COLO668 (cell line): ENCODE results near the gene TXNDC17.
A peak's percentile ranks its signal among the peaks of the same experiment; 100 is the strongest.
"Not testable (repeated sequence)": the region's sequence is repeated elsewhere in the genome, so short reads cannot be mapped to it uniquely, and the experiment has no call there.

Experiments
- DNase-seq: peaks from one replicate; lab custom pipeline; 2025; ENCODE audit not compliant: unreplicated experiment; lab: John Stamatoyannopoulos, UW

TXNDC17 gene

GRCh38 chr17:6636616-6637457, 4.0 kb upstream of the TXNDC17 start:
- no peak for DNase-seq

GRCh38 chr17:6637458-6637840, 3.4 kb upstream of the TXNDC17 start:
- DNase-seq, result no peak

GRCh38 chr17:6638046-6638908, 2.6 kb upstream of the TXNDC17 start:
- no peak for DNase-seq

- no peak for DNase-seq
Observed at GRCh38 chr17:6639014-6639585, 1.8 kb upstream of the TXNDC17 start.

- peak; percentile 37 for DNase-seq
Observed at GRCh38 chr17:6639586-6640535, 999 bp upstream of the TXNDC17 start.

- DNase-seq, result peak; percentile 9
Observed at GRCh38 chr17:6641247-6641863, 495 bp downstream of the TXNDC17 start.

GRCh38 chr17:6642592-6642991, 1.7 kb downstream of the TXNDC17 start:
- DNase-seq, result no peak

- no peak for DNase-seq
Observed at GRCh38 chr17:6643451-6644125, 2.7 kb downstream of the TXNDC17 start.

- DNase-seq, result no peak
Observed at GRCh38 chr17:6648181-6648580, 7.3 kb downstream of the TXNDC17 start.

GRCh38 chr17:6651354-6651918, 10.6 kb downstream of the TXNDC17 start, which contains the start of the genes C17orf100 and MED31:
C17orf100 (plus strand) TSS chr17:6651762; CDS start chr17:6651914, 152 bp downstream.
MED31 (minus strand) TSS chr17:6651605; CDS start chr17:6651528, 77 bp downstream.
- peak; percentile 92 for DNase-seq

GRCh38 chr17:6651919-6652452, 11.1 kb downstream of the TXNDC17 start:
- DNase-seq, result peak; percentile 42

GRCh38 chr17:6654841-6655731, 14.2 kb downstream of the TXNDC17 start:
- DNase-seq, result no peak

- not testable (repeated sequence) for DNase-seq
Observed at GRCh38 chr17:6655732-6656361, 15.0 kb downstream of the TXNDC17 start.

- DNase-seq, result peak; percentile 21
Observed at GRCh38 chr17:6656797-6657632, 16.2 kb downstream of the TXNDC17 start.

GRCh38 chr17:6657633-6658287, 16.9 kb downstream of the TXNDC17 start:
- DNase-seq, result no peak

GRCh38 chr17:6658411-6658810, 17.6 kb downstream of the TXNDC17 start:
- not testable (repeated sequence) for DNase-seq
